ENCODE measurements around the gene OPN1SW. TPM values are rescaled to one million over a fixed set of nuclear protein-coding genes. Genes with fewer than 3 reads are reported as not detected.

OPN1SW gene
- polyA plus RNA-seq, 1 experiment, result not detected

DNA sequence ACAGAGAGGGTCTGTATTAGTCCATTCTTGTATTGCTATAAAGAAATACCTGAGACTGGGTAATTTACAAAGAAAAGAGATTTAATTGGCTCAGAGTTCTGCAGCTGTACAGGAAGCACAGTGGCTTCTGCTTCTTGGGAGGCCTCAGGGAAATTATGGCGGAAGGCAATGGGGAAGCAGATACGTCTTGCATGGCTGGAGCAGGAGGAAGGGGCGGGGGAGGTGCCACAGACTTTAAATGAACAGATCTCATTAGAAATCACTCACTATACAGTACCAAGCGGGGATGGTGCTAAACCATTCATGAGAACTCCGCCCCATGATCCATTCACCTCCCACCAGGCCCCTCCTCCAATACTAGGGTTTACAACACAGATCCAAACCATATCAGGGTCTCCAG, 40.2 kb downstream of the OPN1SW start:
- no peak overlapping the region for H3K4me3 ChIP-seq (ENCODE audit: low read depth, low read length)
- ChIA-PET POLR2A (no interaction called here), CTCF (no interaction called here)
- TF ChIP-seq CTCF (IDR thresholded peaks at IDR 0.05; ENCODE audit: low read depth, low read length), result no peak
- H3K27me3 ChIP-seq (ENCODE audit: control insufficient read depth, insufficient read depth, low read length), result peaks cover 16% of the 10 kb centered on the region
- H3K27ac ChIP-seq (ENCODE audit: low read depth, low read length), result no peak overlapping the region
- DNase-seq (ENCODE audit: low read depth, low spot score), result no peak
- H3K9me3 ChIP-seq (ENCODE audit: control insufficient read depth, insufficient read depth, low read length), result peaks cover 3% of the 10 kb centered on the region; the same call in 1 of the 2 replicates

DNA sequence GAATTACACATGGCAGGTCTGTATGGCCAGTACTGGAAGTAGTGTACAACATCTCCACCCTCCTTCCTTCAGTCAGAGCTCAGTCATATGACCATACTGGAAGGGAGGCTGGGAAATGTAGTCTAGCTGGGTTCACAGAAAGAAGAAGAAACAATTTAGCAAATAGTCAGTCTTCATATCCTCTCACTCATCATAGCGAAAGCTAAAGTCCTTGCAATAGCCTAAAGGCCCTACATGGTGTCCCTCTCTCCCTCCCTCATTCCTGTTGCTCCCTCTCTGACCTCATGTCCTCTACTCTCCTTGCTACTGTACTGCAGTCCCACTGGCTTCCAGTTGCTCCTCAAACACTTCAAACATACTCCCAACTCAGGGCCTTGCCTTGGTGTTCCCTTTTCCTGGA, 40.7 kb downstream of the OPN1SW start:
- no peak overlapping the region for H3K4me3 ChIP-seq (ENCODE audit: low read depth, low read length)
- CTCF ChIA-PET, result no interaction called here
- POLR2A ChIA-PET, result no interaction called here
- H3K27ac ChIP-seq (ENCODE audit: low read depth, low read length), result no peak overlapping the region
- no peak for TF ChIP-seq CTCF (IDR thresholded peaks at IDR 0.05; ENCODE audit: low read depth, low read length)
- H3K9me3 ChIP-seq (ENCODE audit: control insufficient read depth, insufficient read depth, low read length), result peaks cover 3% of the 10 kb centered on the region; the same call in 1 of the 2 replicates
- no peak for DNase-seq (ENCODE audit: low read depth, low spot score)
- peaks cover 16% of the 10 kb centered on the region for H3K27me3 ChIP-seq (ENCODE audit: control insufficient read depth, insufficient read depth, low read length)

DNA sequence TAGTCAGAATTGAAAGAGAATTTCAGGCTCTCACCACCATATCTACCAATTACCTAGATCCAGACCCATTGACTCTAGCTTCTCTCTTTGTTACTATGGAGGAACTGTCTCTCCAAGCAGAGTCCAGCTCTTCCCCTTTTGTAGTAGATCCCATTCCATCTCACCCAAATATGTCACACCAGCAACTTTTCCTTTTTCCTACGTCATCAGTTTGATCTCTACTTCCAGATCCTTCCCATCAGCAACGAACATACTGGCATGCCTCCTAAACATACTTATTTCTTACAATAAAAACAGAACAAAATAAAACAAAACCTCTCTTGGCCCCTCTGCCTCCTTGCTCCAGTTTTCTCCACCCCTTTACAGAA, 42.3 kb downstream of the OPN1SW start:
- no peak for TF ChIP-seq CTCF (IDR thresholded peaks at IDR 0.05; ENCODE audit: low read depth, low read length)
- Histone ChIP-seq H3K4me3 (ENCODE audit: low read depth, low read length) (no peak overlapping the region), H3K27ac (ENCODE audit: low read depth, low read length) (no peak overlapping the region), H3K27me3 (ENCODE audit: control insufficient read depth, insufficient read depth, low read length) (peaks cover 16% of the 10 kb centered on the region), H3K9me3 (ENCODE audit: control insufficient read depth, insufficient read depth, low read length) (no peaks in the 10 kb centered on the region)
- POLR2A ChIA-PET, result no interaction called here
- CTCF ChIA-PET, result no interaction called here
- no peak for DNase-seq (ENCODE audit: low read depth, low spot score)

DNA sequence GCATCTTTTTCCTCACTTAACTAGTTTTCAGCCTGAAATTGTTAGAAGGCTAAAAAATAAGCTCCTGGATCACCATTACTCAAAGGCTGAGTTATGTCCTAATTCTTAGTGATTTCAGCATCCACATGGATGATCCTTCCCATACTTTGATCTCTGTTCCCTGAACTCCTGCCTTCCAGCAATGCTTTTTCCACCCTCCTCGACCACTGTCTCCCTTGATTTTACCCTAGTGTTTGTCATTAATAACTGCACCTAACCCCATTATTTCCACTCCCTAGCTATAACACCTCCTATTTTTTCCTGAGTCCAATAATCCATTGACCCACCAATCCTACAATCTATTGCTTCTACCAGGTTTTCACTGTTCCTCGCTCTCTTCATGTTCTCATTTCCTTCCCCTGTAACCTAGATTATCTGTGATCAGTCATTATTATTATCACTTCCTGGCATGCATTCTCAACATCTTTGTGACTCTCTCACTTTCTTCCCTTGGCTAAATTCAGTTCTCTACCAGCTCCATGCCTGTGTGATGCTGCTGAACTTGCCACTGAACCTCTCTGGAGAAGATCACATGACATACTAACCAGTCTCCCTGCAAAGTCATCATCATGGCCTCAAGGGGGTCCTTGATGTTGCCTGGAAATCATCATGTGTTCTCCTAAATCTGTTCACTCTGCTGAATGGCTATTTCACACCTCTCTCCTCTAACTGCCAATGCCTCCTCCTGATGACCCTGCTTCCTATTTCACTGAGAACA, 42.9 kb downstream of the OPN1SW start:
- POLR2A ChIA-PET, result no interaction called here
- no peak for TF ChIP-seq CTCF (IDR thresholded peaks at IDR 0.05; ENCODE audit: low read depth, low read length)
- CTCF ChIA-PET, result no interaction called here
- no peak for DNase-seq (ENCODE audit: low read depth, low spot score)
- H3K9me3 ChIP-seq (ENCODE audit: control insufficient read depth, insufficient read depth, low read length), result no peaks in the 10 kb centered on the region
- H3K27me3 ChIP-seq (ENCODE audit: control insufficient read depth, insufficient read depth, low read length), result peaks cover 16% of the 10 kb centered on the region
- no peak overlapping the region for H3K4me3 ChIP-seq (ENCODE audit: low read depth, low read length)
- H3K27ac ChIP-seq (ENCODE audit: low read depth, low read length), result no peak overlapping the region

DNA sequence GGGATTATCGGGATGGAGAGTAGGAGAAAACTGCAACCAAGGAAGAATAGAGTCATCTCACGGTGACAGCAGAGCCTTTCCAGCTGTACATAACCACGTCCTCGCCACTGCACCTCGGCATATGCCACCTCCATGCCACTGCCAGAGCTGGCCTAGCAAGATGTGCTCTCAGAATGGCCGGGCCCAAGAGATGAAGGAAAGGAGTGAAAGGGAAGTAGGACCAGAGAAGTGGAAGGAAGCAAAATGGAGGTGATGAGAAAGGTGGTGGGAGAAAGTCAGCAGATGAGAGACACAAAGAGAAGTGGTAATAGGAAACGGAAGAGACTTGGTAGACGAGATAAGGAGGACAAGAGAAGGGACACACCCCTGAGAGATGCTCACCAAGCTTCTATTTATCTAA, 44.4 kb downstream of the OPN1SW start:
- no peak for TF ChIP-seq CTCF (IDR thresholded peaks at IDR 0.05; ENCODE audit: low read depth, low read length)
- POLR2A ChIA-PET, result interaction anchor here (1.0 kb wide), 1 partner anchor 10 kb away, joined by 3 read pairs; no protein-coding TSS in a partner anchor
- CTCF ChIA-PET, result no interaction called here
- Histone ChIP-seq H3K27me3 (ENCODE audit: control insufficient read depth, insufficient read depth, low read length) (peaks cover 18% of the 10 kb centered on the region), H3K27ac (ENCODE audit: low read depth, low read length) (no peak overlapping the region), H3K9me3 (ENCODE audit: control insufficient read depth, insufficient read depth, low read length) (no peaks in the 10 kb centered on the region), H3K4me3 (ENCODE audit: low read depth, low read length) (no peak overlapping the region)
- no peak for DNase-seq (ENCODE audit: low read depth, low spot score)

All from AG04450 (cell line).